ENCODE results near the gene IL6ST. TPM values are rescaled to one million over a fixed set of nuclear protein-coding genes. Genes with fewer than 3 reads are reported as not detected.
A peak's percentile ranks its signal among the peaks of the same experiment; 100 is the strongest.

Gene IL6ST
- total and polyA plus RNA-seq, 4 donors, result 51.3 to 438 (median 109) TPM

GRCh38 chr5:56024810-56025150, 30.0 kb upstream of the IL6ST start:
- H3K4me1 ChIP-seq (ENCODE audit: control insufficient read depth in 4 of 4, insufficient read depth in 4 of 4, low read length in 3 of 4), result peaks cover 8 to 26% (median 12%) of the 10 kb centered on the region in 4 donors
- H3K27me3 ChIP-seq (ENCODE audit: control insufficient read depth in 4 of 4, insufficient read depth in 4 of 4, low read length in 3 of 4), result no peaks in the 10 kb centered on the region
- 90% methylated on average over 2 of the region's 2 CpGs for WGBS
- H3K4me3 ChIP-seq (ENCODE audit: low read depth in 1 of 3, low read length in 3 of 3), result no peak overlapping the region
- no peaks in the 10 kb centered on the region for H3K9me3 ChIP-seq (ENCODE audit: control insufficient read depth in 4 of 4, low read length in 3 of 4)
- no peak for DNase-seq (ENCODE audit: low spot score)
- TF ChIP-seq, protein P1, sequence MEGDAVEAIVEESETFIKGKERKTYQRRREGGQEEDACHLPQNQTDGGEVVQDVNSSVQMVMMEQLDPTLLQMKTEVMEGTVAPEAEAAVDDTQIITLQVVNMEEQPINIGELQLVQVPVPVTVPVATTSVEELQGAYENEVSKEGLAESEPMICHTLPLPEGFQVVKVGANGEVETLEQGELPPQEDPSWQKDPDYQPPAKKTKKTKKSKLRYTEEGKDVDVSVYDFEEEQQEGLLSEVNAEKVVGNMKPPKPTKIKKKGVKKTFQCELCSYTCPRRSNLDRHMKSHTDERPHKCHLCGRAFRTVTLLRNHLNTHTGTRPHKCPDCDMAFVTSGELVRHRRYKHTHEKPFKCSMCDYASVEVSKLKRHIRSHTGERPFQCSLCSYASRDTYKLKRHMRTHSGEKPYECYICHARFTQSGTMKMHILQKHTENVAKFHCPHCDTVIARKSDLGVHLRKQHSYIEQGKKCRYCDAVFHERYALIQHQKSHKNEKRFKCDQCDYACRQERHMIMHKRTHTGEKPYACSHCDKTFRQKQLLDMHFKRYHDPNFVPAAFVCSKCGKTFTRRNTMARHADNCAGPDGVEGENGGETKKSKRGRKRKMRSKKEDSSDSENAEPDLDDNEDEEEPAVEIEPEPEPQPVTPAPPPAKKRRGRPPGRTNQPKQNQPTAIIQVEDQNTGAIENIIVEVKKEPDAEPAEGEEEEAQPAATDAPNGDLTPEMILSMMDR (IDR thresholded peaks at IDR 0.05; ENCODE audit: low read depth, low read length, missing input control), result no peak
- TF ChIP-seq REST (IDR thresholded peaks at IDR 0.05) (no peak), YY1 (IDR thresholded peaks at IDR 0.05) (no peak), SP1 (IDR thresholded peaks at IDR 0.05) (no peak), NR2F2 (IDR thresholded peaks at IDR 0.05) (no peak), RXRA (IDR thresholded peaks at IDR 0.05) (no peak)
- H3K27ac ChIP-seq (ENCODE audit: low read depth in 1 of 2, low read length in 2 of 2), result peak overlapping the region; percentile 46 to 67
- H3K9ac ChIP-seq (ENCODE audit: low read depth in 1 of 2, low read length in 2 of 2), result no peak overlapping the region
- no peaks in the 10 kb centered on the region for H3K36me3 ChIP-seq (ENCODE audit: control insufficient read depth in 4 of 4, insufficient read depth in 3 of 4, low read depth in 1 of 4, low read length in 3 of 4)

GRCh38 chr5:56023296-56023695, 28.5 kb upstream of the IL6ST start:
- Histone ChIP-seq H3K4me3 (ENCODE audit: low read depth in 1 of 3, low read length in 3 of 3) (no peak overlapping the region), H3K4me1 (ENCODE audit: control insufficient read depth in 4 of 4, insufficient read depth in 4 of 4, low read length in 3 of 4) (peaks cover 0 to 25% (median 9%) of the 10 kb centered on the region in 4 donors), H3K27me3 (ENCODE audit: control insufficient read depth in 4 of 4, insufficient read depth in 4 of 4, low read length in 3 of 4) (no peaks in the 10 kb centered on the region), H3K36me3 (ENCODE audit: control insufficient read depth in 4 of 4, insufficient read depth in 3 of 4, low read depth in 1 of 4, low read length in 3 of 4) (no peaks in the 10 kb centered on the region), H3K9ac (ENCODE audit: low read depth in 1 of 2, low read length in 2 of 2) (no peak overlapping the region), H3K27ac (ENCODE audit: low read depth in 1 of 2, low read length in 2 of 2) (no peak overlapping the region), H3K9me3 (ENCODE audit: control insufficient read depth in 4 of 4, low read length in 3 of 4) (no peaks in the 10 kb centered on the region)
- DNase-seq (ENCODE audit: low spot score), result no peak
- TF ChIP-seq, protein P2, sequence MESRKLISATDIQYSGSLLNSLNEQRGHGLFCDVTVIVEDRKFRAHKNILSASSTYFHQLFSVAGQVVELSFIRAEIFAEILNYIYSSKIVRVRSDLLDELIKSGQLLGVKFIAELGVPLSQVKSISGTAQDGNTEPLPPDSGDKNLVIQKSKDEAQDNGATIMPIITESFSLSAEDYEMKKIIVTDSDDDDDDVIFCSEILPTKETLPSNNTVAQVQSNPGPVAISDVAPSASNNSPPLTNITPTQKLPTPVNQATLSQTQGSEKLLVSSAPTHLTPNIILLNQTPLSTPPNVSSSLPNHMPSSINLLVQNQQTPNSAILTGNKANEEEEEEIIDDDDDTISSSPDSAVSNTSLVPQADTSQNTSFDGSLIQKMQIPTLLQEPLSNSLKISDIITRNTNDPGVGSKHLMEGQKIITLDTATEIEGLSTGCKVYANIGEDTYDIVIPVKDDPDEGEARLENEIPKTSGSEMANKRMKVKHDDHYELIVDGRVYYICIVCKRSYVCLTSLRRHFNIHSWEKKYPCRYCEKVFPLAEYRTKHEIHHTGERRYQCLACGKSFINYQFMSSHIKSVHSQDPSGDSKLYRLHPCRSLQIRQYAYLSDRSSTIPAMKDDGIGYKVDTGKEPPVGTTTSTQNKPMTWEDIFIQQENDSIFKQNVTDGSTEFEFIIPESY (IDR thresholded peaks at IDR 0.05), result no peak
- TF ChIP-seq HNF4G (IDR thresholded peaks at IDR 0.05), result no peak
- TF ChIP-seq NR2F2 (IDR thresholded peaks at IDR 0.05), result no peak
- no peak for TF ChIP-seq FOXA2 (IDR thresholded peaks at IDR 0.05)
- TF ChIP-seq YY1 (IDR thresholded peaks at IDR 0.05), result no peak
- no peak for TF ChIP-seq MAX (IDR thresholded peaks at IDR 0.05)
- no peak for TF ChIP-seq SP1 (IDR thresholded peaks at IDR 0.05)
- TF ChIP-seq ATF3 (IDR thresholded peaks at IDR 0.05), result no peak
- TF ChIP-seq RAD21 (IDR thresholded peaks at IDR 0.05), result no peak
- TF ChIP-seq GABPA (IDR thresholded peaks at IDR 0.05 in 1 of 2, conservative IDR thresholded peaks at IDR 0.05 in 1 of 2), result no peak
- TF ChIP-seq FOXA1 (IDR thresholded peaks at IDR 0.05), result no peak
- no peak for TF ChIP-seq HNF4A (conservative IDR thresholded peaks at IDR 0.05)
- TF ChIP-seq TAF1 (conservative IDR thresholded peaks at IDR 0.05), result no peak
- TF ChIP-seq RXRA (IDR thresholded peaks at IDR 0.05), result no peak
- TF ChIP-seq EGR1 (IDR thresholded peaks at IDR 0.05; ENCODE audit: low read depth in 2 of 2), result no peak
- no peak for TF ChIP-seq REST (IDR thresholded peaks at IDR 0.05)
- TF ChIP-seq, protein P1 (IDR thresholded peaks at IDR 0.05; ENCODE audit: low read depth, low read length, missing input control), result no peak
- no peak for TF ChIP-seq JUND (IDR thresholded peaks at IDR 0.05)
- WGBS, result 75% methylated on average over 7 of the region's 7 CpGs

Data from liver (tissue), 9 donors.